Natural killer cell (primary cell): ENCODE results near the gene FBXO31. TPM values are rescaled to one million over a fixed set of nuclear protein-coding genes. Genes with fewer than 3 reads are reported as not detected.

Experiments
- ATAC-seq, 3 donors: fragments of 150-1000 bp in 2 of 3; fragments of 200-7000 bp in 1 of 3; cut with Tn5 transposase; 1 replicate in 1 of 3; 2 replicates in 2 of 3; pipeline ENCODE4 v1.10.0; 2021; ENCODE audit warnings: mild to moderate bottlenecking in 2 of 3, moderate library complexity in 2 of 3
- DNase-seq, 2 donors: peaks; one replicate each; pipeline versions ENCODE4 v3.0.0 to v3.0.0-alpha.2; 2013 to 2021; ENCODE audit warnings: mixed read lengths in 1 of 2
- H3K27ac ChIP-seq: one replicate; pipeline ENCODE4 v1.5.1; 2013; ENCODE audit warnings: mild to moderate bottlenecking, low read length
- H3K27me3 ChIP-seq: one replicate; pipeline ENCODE4 v1.6.1; 2013; ENCODE audit warnings: low read length; ENCODE audit not compliant: control insufficient read depth, insufficient read depth
- H3K36me3 ChIP-seq: one replicate; pipeline ENCODE4 v1.6.1; 2013; ENCODE audit warnings: low read length; ENCODE audit not compliant: control insufficient read depth, insufficient read depth
- H3K4me1 ChIP-seq: one replicate; pipeline ENCODE4 v1.6.1; 2013; ENCODE audit warnings: low read length; ENCODE audit not compliant: control insufficient read depth, insufficient read depth
- H3K4me3 ChIP-seq: one replicate; pipeline ENCODE4 v1.5.1; 2013; ENCODE audit warnings: low read length
- H3K9me3 ChIP-seq: one replicate; pipeline ENCODE4 v1.6.1; 2013; ENCODE audit warnings: low read length; ENCODE audit not compliant: control insufficient read depth, insufficient read depth
- H3K27ac Mint-ChIP-seq, 2 donors: one replicate each; pipeline ENCODE4 v1.8.0; 2022; ENCODE audit warnings: mild to moderate bottlenecking in 2 of 2, mixed read lengths in 2 of 2, moderate library complexity in 1 of 2
- H3K27me3 Mint-ChIP-seq, 2 donors: one replicate each; pipeline ENCODE4 v1.8.0; 2022; ENCODE audit warnings: low read depth in 2 of 2, mixed read lengths in 2 of 2
- H3K36me3 Mint-ChIP-seq: one replicate; pipeline ENCODE4 v1.8.0; 2022; ENCODE audit warnings: mixed read lengths
- H3K4me1 Mint-ChIP-seq, 2 donors: one replicate each; pipeline ENCODE4 v1.8.0; 2022; ENCODE audit warnings: mixed read lengths in 2 of 2
- H3K4me3 Mint-ChIP-seq: one replicate; pipeline ENCODE4 v1.8.0; 2022; ENCODE audit warnings: mild to moderate bottlenecking, moderate library complexity, mixed read lengths
- H3K9me3 Mint-ChIP-seq, 2 donors: one replicate each; pipeline ENCODE4 v1.8.0; 2022; ENCODE audit warnings: mixed read lengths in 2 of 2
- CTCF ChIP-seq: fragments of 200-600 bp; IDR thresholded peaks from one replicate; pipeline ENCODE4 v1.8.0; 2022; ENCODE audit warnings: antibody characterized with exemption
- WGBS: methylation state at CpG from one replicate; pipeline ENCODE4 v1.1.7; 2013; ENCODE audit warnings: missing lambda C conversion rate; ENCODE audit not compliant: insufficient coverage; 5-methylcytosine and 5-hydroxymethylcytosine counted together
- intact Hi-C: fragments of 100-400 bp; cut with micrococcal nuclease; formaldehyde crosslinking; loops from one replicate; pipeline ENCODE4 v1.14.2; 2022
- total RNA-seq, 4 donors: library from RNA; stranded (reverse); fragments of 120-200 nt in 1 of 4; gene quantifications; one replicate each; pipeline versions ENCODE4 v1.2.3 to v1.2.4, GENCODE V29; 2013 to 2022

The FBXO31 gene
- total RNA-seq, 3 donors from 2014 or later (not counting 1 experiment from before 2014, with no cell fraction given), result 32.2 to 47.2 (median 37.6) TPM

GRCh38 chr16:87331241-87331801, 52.3 kb downstream of the FBXO31 start:
- Histone ChIP-seq H3K4me3 (no peak overlapping the region), H3K27ac (no peak overlapping the region), H3K27me3 (no peaks in the 10 kb centered on the region), H3K9me3 (no peaks in the 10 kb centered on the region), H3K4me1 (no peaks in the 10 kb centered on the region), H3K36me3 (peaks cover 43% of the 10 kb centered on the region)
- Mint-ChIP-seq H3K9me3 (no peaks in the 10 kb centered on the region), H3K27ac (no peak overlapping the region), H3K4me1 (no peaks in the 10 kb centered on the region), H3K36me3 (no peaks in the 10 kb centered on the region), H3K27me3 (no peaks in the 10 kb centered on the region), H3K4me3 (no peak overlapping the region)
- no peak for ATAC-seq
- no peak for DNase-seq
- WGBS, result 98% methylated on average over 31 of the region's 31 CpGs
- no peak for TF ChIP-seq CTCF
- intact Hi-C loops, result no loop called here

GRCh38 chr16:87330646-87331045, 52.9 kb downstream of the FBXO31 start:
- Histone ChIP-seq H3K36me3 (peaks cover 40% of the 10 kb centered on the region), H3K27ac (no peak overlapping the region), H3K9me3 (no peaks in the 10 kb centered on the region), H3K27me3 (no peaks in the 10 kb centered on the region), H3K4me1 (no peaks in the 10 kb centered on the region), H3K4me3 (no peak overlapping the region)
- no peak overlapping the region for H3K4me3 Mint-ChIP-seq
- no peaks in the 10 kb centered on the region for H3K9me3 Mint-ChIP-seq
- intact Hi-C loops, result no loop called here
- no peak overlapping the region for H3K27ac Mint-ChIP-seq
- H3K36me3 Mint-ChIP-seq, result no peaks in the 10 kb centered on the region
- ATAC-seq (no peak), DNase-seq (no peak)
- H3K4me1 Mint-ChIP-seq, result peaks cover 0 to 3% of the 10 kb centered on the region in 2 donors
- WGBS, result 98% methylated on average over 15 of the region's 15 CpGs
- no peak for TF ChIP-seq CTCF
- H3K27me3 Mint-ChIP-seq, result no peaks in the 10 kb centered on the region

- Mint-ChIP-seq H3K27me3 (no peaks in the 10 kb centered on the region), H3K27ac (no peak overlapping the region), H3K4me3 (no peak overlapping the region), H3K9me3 (no peaks in the 10 kb centered on the region), H3K36me3 (no peaks in the 10 kb centered on the region), H3K4me1 (peaks cover 0 to 3% of the 10 kb centered on the region in 2 donors)
- no peaks in the 10 kb centered on the region for H3K27me3 ChIP-seq
- ATAC-seq, result no peak
- H3K36me3 ChIP-seq, result peaks cover 37% of the 10 kb centered on the region
- 98% methylated on average over 11 of the region's 11 CpGs for WGBS
- no peak overlapping the region for H3K4me3 ChIP-seq
- no peak overlapping the region for H3K27ac ChIP-seq
- no peak for TF ChIP-seq CTCF
- H3K4me1 ChIP-seq, result no peaks in the 10 kb centered on the region
- no peaks in the 10 kb centered on the region for H3K9me3 ChIP-seq
- intact Hi-C loops, result no loop called here
- DNase-seq, result no peak
These were observed 53.3 kb downstream of the FBXO31 start for GRCh38 chr16:87330257-87330624.
